NCI-H187 (cell line): ENCODE measurements around the gene STIM1.
"Not testable (repeated sequence)": the region's sequence is repeated elsewhere in the genome, so short reads cannot be mapped to it uniquely, and the experiment has no call there.

Source experiments
- DNase-seq, 2 experiments: peaks; one replicate each; lab custom pipeline; 2025; lab: John Stamatoyannopoulos, UW

Gene STIM1

DNA sequence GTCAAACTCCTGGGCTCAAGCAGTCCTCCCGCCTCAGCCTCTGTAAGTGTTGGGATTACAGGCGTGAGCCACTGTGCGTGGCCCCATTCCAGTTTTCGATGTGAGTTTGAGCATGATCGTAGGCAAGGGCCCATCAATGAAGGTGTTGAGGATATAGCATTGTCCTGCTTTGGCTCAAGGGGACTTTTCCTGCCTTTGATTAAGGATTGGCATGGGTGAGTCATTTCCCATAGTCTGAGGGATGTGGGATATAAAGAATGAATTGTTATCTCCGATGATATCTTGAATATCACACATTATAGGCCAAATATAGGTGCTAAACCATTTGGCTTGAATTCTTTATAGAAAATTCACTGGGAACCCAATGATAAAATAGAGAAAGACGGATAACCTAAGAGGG is 30.4 kb downstream of the STIM1 start:
- no peak for DNase-seq

DNA sequence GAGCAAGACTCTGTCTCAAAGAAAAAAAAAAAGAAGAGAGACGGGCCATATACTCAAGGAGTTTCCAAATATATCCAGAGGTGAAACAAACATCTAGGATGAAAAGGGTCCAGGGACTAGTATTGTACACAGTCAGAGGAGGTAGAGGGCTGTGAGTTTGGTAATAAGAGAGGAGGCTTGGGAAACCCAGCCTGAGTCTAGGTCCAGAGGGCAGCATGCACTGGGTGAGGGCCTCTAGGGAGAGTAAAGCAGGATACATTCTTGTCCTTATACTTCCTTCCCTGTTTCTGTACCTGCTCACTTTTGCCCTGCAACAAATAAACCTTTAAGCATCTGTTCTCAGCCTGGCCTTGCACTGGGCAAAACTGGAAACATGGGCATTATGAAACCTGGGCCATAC is 31.5 kb downstream of the STIM1 start:
- DNase-seq, result no peak

GRCh38 chr11:3888876-3889275 is 33.4 kb downstream of the STIM1 start:
- no peak for DNase-seq

- no peak for DNase-seq
Observed at GRCh38 chr11:3890014-3890413, 34.5 kb downstream of the STIM1 start.

DNA sequence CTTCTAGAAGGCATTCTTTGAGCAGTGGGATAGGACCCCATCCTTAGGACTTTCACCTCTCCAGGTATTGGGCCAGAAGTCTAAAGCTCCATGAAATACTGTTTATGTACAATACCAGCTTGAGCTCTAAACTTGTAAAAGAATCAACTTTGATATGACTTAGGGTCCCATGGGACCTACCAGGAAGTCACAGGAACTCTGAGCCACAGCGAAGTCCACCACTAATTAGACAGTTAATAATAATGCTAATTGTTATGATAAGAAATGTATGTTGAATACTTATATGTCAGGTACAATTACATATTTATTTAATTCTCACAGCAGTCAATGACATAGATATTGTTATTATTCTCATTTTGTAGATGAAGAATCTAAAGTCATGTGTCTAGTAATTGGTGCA is 35.3 kb downstream of the STIM1 start:
- no peak for DNase-seq

DNA sequence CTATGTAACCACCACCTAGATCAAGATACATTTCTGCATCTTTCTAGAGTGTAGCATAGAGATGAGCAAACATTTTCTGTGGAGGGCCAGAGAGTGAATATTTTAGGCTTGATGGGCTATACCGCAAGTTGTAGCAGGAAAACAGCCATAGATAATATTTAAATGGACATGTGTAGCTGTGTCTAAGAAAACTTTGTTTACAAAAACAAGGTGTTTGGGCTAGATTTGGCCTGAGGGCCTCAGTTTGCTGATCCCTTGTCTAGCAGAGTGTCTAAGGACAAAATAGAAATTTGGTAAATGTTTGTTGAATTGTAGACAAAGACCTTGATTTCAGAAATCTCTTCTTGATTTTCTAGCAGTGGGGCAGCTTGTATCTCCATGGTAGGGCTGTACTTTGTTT is 36.3 kb downstream of the STIM1 start:
- no peak for DNase-seq

DNA sequence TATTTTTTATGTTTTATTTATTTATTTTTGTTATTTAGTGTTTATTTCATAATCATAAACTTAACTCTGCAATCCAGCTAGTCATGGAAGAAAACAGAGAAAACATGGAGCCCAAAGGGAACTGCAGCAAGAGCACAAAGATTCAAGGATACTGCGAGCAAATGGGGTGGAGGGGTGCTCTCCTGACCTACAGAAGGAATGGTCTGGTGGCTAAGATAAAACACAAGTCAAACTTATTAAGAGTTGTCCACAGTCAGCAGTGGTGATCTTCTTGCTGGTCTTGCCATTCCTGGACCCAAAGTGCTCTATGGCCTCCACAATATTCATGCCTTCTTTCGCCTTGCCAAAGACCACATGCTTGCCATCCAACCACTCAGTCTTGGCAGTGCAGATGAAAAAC is 36.7 kb downstream of the STIM1 start:
- DNase-seq, result no peak

- DNase-seq, result no peak
Observed at GRCh38 chr11:3893311-3893710, 37.8 kb downstream of the STIM1 start.

GRCh38 chr11:3894128-3894731 is 38.8 kb downstream of the STIM1 start:
- DNase-seq, result no peak

DNA sequence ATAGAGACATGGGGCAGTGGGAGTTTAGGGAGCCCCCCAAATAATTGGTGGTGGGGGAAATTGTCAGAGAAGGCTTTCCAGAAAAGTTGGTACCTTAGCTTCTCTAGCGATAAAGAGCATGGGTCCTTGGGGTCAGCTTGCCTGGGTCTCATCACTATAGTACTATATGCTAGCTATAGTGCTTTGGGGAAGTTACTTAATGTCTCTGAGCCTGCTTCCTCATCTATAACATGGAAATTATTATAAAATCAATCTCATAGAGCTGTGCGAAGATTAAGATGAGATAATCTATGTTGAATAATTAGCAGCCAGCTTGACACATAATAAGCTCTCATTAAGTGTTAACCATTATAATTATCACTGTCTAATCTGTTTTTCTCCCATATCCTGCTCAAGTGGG is 41.2 kb downstream of the STIM1 start:
- DNase-seq, result no peak

GRCh38 chr11:3900230-3900629 is 44.8 kb downstream of the STIM1 start:
- DNase-seq, result not testable (repeated sequence)

DNA sequence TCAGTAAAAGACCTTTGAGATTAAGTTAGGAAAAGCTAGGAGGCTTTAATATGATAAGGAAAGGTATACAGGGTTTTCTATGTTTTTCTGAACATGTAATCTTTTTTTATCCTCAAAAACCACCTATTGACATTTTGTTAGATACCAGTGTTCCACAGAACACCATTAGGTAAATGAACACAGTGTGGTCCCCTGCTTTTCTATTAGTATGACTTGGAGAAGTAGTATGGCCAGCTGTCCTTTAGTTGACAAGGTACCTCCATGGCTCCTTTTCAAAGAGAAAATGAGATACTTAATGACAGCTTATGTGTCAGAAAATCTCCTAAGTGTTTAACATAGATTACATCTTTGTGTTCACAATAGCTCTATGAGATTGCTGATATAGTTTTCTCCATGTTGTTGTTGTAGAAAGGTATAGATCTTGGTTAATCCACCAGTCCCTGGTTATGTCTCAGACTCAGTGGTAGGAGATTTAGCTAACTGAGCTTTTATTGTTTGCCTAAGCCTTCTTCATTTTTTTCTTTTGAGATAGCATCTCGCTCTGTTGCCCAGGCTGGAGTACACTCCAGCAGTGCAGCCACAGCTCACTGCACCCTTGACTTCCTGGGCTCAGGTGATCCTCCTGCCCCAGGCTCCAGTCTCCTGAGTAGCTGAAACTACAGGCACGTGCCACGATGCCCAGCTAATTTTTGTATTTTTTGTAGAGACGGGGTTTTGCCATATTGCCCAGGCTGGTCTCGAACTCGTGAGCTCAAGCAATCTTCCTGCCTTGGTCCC is 46.0 kb downstream of the STIM1 start:
- no peak for DNase-seq

DNA sequence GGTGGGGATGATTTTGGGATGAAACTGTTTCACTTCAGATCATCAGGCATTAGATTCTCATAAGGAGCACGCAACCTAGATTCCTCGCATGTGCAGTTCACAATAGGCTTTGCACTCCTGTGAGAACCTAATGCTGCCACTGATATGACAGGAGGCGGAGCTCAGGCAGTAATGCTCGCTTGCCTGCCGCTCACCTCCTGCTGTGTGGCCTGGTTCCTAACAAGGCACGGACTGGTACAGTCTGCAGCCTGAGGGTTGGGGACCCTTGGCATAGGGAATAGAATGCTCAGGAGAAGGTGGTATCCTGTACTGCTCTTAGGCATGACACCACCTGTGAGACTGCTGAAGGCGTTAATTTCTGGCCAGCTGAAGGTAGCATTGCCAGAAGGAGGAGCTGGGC is 47.0 kb downstream of the STIM1 start:
- DNase-seq, result no peak

GRCh38 chr11:3903207-3903896 is 47.9 kb downstream of the STIM1 start:
- DNase-seq, result no peak

GRCh38 chr11:3904228-3904627 is 48.8 kb downstream of the STIM1 start:
- DNase-seq, result no peak

- no peak for DNase-seq
Observed at GRCh38 chr11:3905080-3905953, 49.9 kb downstream of the STIM1 start.

- DNase-seq, result no peak
Observed at GRCh38 chr11:3906166-3906565, 50.7 kb downstream of the STIM1 start.

GRCh38 chr11:3907590-3907989 is 52.1 kb downstream of the STIM1 start:
- no peak for DNase-seq

- no peak for DNase-seq
Observed at GRCh38 chr11:3909901-3910300, 54.4 kb downstream of the STIM1 start.

DNA sequence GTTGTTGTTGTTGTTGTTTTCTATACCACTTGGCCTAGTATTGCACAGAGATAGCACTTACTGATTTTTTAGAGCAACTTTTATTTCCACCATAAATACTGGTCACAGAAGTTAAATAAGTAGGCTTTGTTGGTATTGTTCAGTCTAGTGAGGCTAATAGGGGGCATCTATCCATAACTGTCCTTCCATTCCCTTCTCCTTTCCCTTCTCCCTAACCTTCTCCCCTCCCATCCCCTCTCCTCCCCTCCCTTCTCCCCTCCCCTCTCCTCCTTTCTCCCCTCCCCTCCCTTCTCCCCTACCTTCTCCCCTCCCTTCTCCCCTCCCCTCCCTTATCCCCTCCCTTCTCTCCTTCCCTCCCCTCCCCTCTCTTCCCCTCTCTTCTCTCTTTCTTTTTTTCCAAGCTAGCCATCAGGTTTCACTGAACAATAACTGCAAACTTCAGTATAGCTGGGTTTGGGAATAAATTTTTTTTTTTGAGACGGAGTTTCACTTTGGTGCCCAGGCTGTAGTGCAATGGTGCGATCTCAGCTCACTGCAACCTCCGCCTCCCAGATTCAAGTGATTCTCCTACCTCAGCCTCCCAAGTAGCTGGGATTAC is 56.5 kb downstream of the STIM1 start:
- no peak for DNase-seq

GRCh38 chr11:3913921-3914320 is 58.5 kb downstream of the STIM1 start:
- no peak for DNase-seq

DNA sequence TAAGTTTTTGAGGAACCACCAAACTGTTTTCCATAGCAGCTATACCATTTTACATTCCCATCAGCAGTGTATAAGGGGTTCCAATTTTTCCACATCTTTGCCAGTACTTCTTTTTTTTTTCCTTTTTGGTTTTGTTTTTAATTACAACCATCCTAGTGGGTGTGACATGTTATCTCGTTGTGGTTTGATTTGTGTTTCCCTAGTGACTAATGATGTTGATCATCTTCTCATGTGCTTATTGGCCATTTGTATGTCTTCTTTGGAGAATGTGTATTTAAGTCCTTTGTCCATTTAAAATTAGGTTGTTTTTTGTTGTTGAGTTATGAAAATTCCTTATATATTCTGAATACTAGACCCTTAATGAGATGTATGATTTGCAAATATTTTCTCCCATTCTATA is 59.3 kb downstream of the STIM1 start:
- DNase-seq, result no peak
